Ishikawa (cell line): Measurements from ENCODE around the gene TBC1D20.

Experiments
- CEBPB ChIP-seq: IDR thresholded peaks from 2 replicates; pipeline ENCODE4 v1.6.1; 2012
- CREB1 ChIP-seq: IDR thresholded peaks from 2 replicates; pipeline ENCODE4 v1.6.1; 2012; ENCODE audit warnings: low read depth
- EGR1 ChIP-seq: IDR thresholded peaks from 2 replicates; pipeline ENCODE4 v1.6.1; 2012
- EP300 ChIP-seq: IDR thresholded peaks from 2 replicates; pipeline ENCODE4 v1.6.1; 2012; ENCODE audit warnings: borderline replicate concordance
- FOXM1 ChIP-seq: IDR thresholded peaks from 2 replicates; pipeline ENCODE4 v1.6.1; 2012; ENCODE audit warnings: low read depth, borderline replicate concordance
- MAX ChIP-seq: IDR thresholded peaks from 2 replicates; pipeline ENCODE4 v1.6.1; 2012
- NFIC ChIP-seq: IDR thresholded peaks from 2 replicates; pipeline ENCODE4 v1.6.1; 2012
- RAD21 ChIP-seq: IDR thresholded peaks from 2 replicates; pipeline ENCODE4 v1.6.1; 2012; ENCODE audit warnings: low read depth
- TAF1 ChIP-seq: IDR thresholded peaks from 2 replicates; pipeline ENCODE4 v1.6.1; 2012; ENCODE audit warnings: low read depth, mild to moderate bottlenecking
- TCF12 ChIP-seq: IDR thresholded peaks from 2 replicates; pipeline ENCODE4 v1.6.1; 2012; ENCODE audit warnings: low read depth
- TEAD4 ChIP-seq: IDR thresholded peaks from 2 replicates; pipeline ENCODE4 v1.6.1; 2012
- YY1 ChIP-seq: IDR thresholded peaks from 2 replicates; pipeline ENCODE4 v1.6.1; 2012; ENCODE audit warnings: low read depth
- ZBTB7A ChIP-seq: IDR thresholded peaks from 2 replicates; pipeline ENCODE4 v1.6.1; 2012; ENCODE audit warnings: low read depth
- TF ChIP-seq, protein P1 (sequence below): IDR thresholded peaks from 2 replicates; pipeline ENCODE4 v1.6.1; 2012
- TF ChIP-seq, protein P2 (sequence below): IDR thresholded peaks from 2 replicates; pipeline ENCODE4 v1.6.1; 2012; ENCODE audit warnings: low read depth, mild to moderate bottlenecking

The TBC1D20 gene

GRCh38 chr20:444862-445426, 17.4 kb downstream of the TBC1D20 start:
- TF ChIP-seq NFIC = no peak
- TF ChIP-seq, protein P1, sequence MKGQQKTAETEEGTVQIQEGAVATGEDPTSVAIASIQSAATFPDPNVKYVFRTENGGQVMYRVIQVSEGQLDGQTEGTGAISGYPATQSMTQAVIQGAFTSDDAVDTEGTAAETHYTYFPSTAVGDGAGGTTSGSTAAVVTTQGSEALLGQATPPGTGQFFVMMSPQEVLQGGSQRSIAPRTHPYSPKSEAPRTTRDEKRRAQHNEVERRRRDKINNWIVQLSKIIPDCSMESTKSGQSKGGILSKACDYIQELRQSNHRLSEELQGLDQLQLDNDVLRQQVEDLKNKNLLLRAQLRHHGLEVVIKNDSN = peak; percentile 56

DNA sequence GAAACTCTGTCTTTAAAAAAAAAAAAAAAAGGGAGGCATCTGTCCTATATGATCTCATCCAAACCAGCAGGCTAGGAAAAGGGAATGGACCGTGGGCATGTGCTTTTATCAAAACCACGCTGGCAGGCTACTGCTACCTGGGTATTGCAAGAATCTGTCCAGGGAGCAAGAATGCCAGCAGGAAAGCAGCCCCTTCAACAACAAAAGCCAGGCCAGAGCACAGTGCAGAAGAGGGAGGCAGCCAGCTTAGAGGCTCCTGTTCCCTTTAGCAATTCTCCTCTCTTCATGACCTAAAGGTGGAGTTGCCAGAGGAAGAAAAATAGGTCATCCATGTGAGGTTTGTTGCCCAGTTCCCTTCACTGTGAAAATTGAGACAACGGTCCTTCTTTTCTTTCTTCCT, 18.2 kb downstream of the TBC1D20 start:
- TF ChIP-seq CEBPB (no peak), MAX (no peak), YY1 (no peak), EGR1 (no peak), RAD21 (no peak), EP300 (no peak), FOXM1 (no peak), CREB1 (no peak), TAF1 (no peak), TCF12 (no peak), ZBTB7A (no peak), TEAD4 (no peak), NFIC (no peak)
- TF ChIP-seq, protein P1 = no peak
- TF ChIP-seq, protein P2, sequence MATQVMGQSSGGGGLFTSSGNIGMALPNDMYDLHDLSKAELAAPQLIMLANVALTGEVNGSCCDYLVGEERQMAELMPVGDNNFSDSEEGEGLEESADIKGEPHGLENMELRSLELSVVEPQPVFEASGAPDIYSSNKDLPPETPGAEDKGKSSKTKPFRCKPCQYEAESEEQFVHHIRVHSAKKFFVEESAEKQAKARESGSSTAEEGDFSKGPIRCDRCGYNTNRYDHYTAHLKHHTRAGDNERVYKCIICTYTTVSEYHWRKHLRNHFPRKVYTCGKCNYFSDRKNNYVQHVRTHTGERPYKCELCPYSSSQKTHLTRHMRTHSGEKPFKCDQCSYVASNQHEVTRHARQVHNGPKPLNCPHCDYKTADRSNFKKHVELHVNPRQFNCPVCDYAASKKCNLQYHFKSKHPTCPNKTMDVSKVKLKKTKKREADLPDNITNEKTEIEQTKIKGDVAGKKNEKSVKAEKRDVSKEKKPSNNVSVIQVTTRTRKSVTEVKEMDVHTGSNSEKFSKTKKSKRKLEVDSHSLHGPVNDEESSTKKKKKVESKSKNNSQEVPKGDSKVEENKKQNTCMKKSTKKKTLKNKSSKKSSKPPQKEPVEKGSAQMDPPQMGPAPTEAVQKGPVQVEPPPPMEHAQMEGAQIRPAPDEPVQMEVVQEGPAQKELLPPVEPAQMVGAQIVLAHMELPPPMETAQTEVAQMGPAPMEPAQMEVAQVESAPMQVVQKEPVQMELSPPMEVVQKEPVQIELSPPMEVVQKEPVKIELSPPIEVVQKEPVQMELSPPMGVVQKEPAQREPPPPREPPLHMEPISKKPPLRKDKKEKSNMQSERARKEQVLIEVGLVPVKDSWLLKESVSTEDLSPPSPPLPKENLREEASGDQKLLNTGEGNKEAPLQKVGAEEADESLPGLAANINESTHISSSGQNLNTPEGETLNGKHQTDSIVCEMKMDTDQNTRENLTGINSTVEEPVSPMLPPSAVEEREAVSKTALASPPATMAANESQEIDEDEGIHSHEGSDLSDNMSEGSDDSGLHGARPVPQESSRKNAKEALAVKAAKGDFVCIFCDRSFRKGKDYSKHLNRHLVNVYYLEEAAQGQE = no peak

DNA sequence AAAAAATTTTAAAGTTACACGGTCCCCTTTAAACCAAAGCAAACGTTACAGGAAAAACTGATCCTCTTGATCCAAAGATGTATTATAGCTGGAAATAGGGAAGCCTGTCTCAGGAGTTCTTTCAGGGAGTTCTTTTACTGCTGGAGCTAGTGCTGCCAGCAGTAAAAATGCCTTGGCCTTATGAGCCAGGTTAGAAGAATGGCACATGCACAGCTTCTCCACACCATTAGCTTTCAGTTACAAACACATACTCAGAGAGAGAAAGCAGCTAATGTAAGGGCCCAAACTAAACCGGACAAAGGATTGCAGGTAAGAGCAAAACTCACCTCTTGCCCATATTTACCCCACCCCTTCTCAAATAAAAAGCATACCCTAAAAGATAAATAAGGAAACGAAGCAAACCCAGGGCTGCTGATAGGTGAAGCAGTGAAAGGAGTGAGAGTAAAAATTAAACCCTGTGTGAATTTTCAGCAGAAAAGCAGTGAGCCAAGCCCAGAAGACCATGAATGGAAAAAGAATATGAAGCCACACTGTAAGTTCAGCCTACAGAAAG, 19.0 kb downstream of the TBC1D20 start:
- TF ChIP-seq CEBPB = no peak
- no peak for TF ChIP-seq CREB1
- TF ChIP-seq TAF1 = no peak
- TF ChIP-seq EGR1 = no peak
- no peak for TF ChIP-seq TEAD4
- TF ChIP-seq ZBTB7A = no peak
- no peak for TF ChIP-seq EP300
- TF ChIP-seq, protein P1 = no peak
- TF ChIP-seq YY1 = no peak
- no peak for TF ChIP-seq RAD21
- no peak for TF ChIP-seq FOXM1
- no peak for TF ChIP-seq MAX
- TF ChIP-seq, protein P2 = no peak
- no peak for TF ChIP-seq NFIC
- no peak for TF ChIP-seq TCF12

DNA sequence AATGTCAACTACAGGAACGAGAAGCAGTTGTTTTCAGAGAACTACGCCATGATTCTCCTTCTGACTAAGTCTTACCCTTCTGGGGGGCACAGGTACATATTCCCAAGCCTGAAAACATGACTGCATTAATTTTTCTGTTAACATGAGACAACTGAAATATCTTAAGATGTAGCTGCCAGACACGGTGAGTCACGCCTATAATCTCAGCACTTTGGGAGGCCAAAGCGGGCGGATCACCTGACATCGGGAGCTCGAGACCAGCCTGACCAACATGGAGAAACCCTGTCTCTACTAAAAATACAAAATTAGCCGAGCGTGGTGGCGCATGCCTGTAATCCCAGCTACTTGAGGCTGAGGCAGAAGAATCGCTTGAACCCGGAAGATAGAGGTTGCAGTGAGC, 21.7 kb downstream of the TBC1D20 start:
- no peak for TF ChIP-seq CEBPB
- no peak for TF ChIP-seq RAD21
- TF ChIP-seq TEAD4 = no peak
- no peak for TF ChIP-seq EP300
- TF ChIP-seq, protein P1 = no peak

DNA sequence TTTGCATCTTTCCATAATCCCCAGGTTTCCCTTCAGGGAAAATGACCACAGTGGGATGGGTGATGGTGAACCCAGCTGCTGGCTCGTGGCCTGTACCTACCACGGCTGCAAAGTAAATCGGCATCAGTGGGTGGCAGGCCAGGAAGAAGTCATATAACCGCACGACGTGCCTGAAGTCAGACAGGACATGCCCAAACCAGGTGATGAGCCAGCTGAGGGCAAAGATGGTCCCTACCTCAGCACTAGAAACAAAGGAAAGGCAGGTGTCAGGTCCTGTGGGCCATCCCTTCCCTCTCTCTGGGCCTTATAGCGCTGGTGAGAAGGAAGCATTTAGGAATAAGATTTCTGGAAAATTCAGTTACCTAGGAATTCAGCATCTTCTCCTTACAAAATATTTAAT, 22.2 kb downstream of the TBC1D20 start:
- TF ChIP-seq ZBTB7A = no peak
- TF ChIP-seq, protein P1 = no peak
- no peak for TF ChIP-seq CEBPB
- TF ChIP-seq TCF12 = no peak
- TF ChIP-seq TEAD4 = no peak
